ENCODE results near the gene GATA6.

The GATA6 gene

DNA sequence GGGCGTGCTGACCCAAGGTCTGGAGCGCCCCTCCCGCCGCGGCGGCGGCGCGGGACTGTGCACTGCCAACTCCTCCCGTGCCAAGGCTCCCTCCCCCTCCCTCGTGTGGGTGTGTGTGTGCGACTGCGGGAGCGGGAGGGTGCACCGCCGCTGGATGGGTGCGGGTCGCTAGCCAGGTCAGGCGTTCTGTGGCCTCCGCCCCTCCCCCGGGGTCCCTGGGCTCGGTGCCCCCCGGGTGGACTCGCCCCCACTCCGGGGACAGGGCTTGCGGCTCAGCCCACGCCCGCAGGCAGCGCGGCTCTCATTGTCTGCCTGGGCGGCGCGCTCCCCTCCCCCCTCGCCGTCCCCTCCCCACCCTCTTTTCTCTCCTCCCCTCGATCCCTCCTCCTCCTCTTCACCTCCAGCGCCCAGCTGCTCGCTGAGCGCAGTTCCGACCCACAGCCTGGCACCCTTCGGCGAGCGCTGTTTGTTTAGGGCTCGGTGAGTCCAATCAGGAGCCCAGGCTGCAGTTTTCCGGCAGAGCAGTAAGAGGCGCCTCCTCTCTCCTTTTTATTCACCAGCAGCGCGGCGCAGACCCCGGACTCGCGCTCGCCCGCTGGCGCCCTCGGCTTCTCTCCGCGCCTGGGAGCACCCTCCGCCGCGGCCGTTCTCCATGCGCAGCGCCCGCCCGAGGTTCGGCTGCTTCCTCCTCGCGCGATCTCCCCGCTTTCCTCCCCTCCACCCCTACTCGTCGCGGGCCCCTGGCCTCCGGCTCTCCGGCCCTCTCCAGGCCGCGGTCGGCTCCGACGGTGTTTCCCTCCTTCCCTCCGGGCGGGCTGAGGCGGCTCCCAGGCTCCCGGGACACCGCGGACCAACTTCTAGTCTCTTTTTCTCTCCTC, at the start of gene GATA6:
GATA6 (plus strand) TSS at position 579 of the 878 bp plus-strand sequence. CDS start 1,556 bp downstream, outside the sequence.
- DNase-seq (ENCODE audit: low spot score): peak; percentile 94

GRCh38 chr18:22124970-22125369, 44.4 kb upstream of the GATA6 start:
- DNase-seq (ENCODE audit: low spot score): no peak

DNA sequence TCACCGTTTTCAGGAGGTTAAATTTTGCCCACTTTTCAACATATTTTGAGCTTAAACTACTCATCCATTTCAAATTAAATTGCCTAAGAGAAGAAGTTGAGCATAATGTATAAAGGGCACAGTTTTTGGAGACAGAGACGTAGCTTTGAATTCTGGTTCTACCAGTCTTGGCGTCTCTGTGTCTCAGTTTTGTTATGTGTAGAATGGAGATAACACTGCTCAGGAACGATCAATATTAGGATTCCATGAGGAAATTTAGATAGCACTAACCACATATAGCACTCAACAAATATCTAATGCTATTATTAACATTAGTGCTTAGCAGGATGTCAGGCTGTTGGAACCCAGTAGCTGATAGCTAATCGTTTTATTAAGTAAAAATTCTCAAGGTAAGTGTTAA, 40.4 kb upstream of the GATA6 start:
- DNase-seq (ENCODE audit: low spot score): no peak

DNA sequence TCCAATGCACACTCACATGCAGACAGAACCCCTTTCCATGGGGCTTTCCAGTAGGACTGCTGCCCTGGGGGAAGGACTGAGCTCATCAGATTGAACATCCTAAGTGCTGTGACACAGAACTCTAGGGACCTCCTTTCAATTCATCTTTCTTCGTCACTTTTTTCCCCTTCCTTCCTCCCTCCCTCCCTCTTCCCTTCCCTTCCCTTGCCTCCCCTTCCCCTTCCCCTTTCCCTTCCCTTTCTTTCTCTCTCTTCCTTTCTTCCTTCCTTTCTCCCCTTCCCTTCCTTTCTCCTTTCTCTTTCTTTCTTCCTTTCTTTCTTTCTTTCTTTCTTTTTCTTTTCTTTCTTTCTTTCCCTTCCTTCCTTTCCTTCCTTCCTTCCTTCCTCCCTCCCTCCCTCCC, 39.6 kb upstream of the GATA6 start:
- DNase-seq (ENCODE audit: low spot score): no peak

DNA sequence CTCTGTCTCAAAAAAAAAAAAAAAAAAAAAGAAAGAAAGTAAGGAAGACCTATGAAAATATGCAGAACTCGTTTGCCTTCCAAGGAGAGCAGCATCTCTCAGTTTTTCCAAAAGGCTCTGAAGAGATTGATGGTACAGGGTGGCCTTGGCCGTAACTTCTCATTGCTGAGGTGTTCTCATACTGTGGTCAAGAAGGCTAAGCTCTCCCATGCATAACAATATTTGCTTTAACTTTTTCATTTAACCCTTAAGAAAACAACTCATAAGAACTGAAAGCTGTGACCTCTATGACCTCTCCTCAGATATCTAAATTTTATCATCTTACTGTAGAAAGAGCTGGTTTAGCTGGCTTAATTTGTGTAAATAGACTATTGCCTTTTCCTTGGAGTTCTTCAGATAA, 37.1 kb upstream of the GATA6 start:
- DNase-seq (ENCODE audit: low spot score): no peak

DNA sequence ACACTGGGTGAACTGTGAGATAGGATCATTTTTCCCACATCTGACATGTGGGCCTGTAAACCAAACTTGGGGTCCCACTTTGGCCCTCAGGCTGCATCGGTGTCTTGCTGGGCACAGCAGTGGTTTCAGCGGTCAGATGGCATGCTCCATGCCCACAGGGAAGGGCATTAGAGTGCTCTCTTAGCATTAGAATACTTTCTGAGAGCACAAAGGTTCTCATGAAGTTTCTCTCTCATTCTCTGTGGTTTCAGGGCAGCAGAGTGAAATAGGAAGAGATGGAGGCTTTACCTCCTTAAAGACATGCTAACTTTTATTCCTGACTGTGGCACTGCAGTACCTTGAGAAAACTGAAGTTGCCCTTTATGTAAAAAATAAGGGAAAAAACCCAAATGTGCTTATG, 36.6 kb upstream of the GATA6 start:
- DNase-seq (ENCODE audit: low spot score): no peak

DNA sequence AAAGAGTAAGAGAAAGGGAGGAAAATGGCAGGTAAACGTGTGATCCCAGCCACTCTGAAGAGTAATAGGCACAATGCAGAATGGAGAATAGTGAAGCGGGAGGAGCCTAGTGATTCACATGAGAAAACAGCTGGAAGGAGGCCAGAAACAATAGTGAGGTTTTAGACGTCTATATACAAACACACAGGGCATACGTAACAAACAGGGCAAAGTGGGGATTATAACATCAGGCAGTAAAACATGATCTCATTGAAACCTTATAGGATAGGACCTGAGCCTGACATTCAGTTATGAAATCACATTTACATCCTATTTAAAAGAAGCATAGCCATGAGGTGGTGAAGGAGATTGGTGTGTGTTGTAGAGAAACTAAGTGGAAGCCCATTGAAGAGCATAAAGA, 33.0 kb upstream of the GATA6 start:
- no peak for DNase-seq (ENCODE audit: low spot score)

- no peak for DNase-seq (ENCODE audit: low spot score)
Measured at GRCh38 chr18:22141211-22141610, 28.2 kb upstream of the GATA6 start.

- DNase-seq (ENCODE audit: low spot score): no peak
Measured at GRCh38 chr18:22143347-22144340, 25.7 kb upstream of the GATA6 start.

GRCh38 chr18:22145160-22145559, 24.2 kb upstream of the GATA6 start:
- DNase-seq (ENCODE audit: low spot score): no peak

GRCh38 chr18:22149710-22150109, 19.7 kb upstream of the GATA6 start:
- no peak for DNase-seq (ENCODE audit: low spot score)

- no peak for DNase-seq (ENCODE audit: low spot score)
Measured at GRCh38 chr18:22152093-22152492, 17.3 kb upstream of the GATA6 start.

DNA sequence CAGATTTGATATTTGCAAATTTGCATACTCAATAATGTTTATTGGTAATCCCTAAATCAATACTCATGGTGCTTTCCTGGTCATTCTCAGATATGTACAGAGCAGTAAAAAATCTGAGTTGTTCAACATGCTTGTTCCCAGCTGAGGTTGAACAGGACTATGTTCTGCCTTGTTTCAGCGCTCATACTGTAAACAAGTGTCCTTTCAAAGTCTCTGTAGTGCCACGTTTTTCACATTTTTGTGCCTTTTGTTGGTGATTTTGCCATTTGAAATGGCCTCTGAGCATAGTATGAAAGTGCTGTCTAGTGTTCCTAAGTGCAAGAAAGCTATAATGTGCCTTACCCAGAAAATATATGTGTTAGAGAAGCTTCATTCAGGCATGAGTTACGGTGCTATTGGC, 16.0 kb upstream of the GATA6 start:
- DNase-seq (ENCODE audit: low spot score): no peak

DNA sequence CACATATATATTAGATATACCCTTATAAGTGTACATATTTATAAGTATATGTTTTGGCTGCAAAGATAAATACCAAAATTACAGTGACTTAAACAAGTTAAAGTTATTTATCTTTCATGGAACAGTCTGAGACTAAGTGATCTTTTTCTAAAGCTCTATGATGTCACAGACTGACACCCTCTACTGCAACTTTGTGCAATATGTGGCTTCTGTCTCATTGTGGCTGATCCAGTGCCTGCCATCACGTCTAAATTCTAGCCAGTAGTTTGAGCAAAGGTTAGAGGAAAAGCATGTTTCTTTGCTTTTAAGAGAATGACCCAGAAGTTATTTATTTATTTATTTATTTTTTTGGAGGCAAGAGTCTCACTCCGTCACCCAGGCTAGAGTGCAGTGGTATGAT, 13.8 kb upstream of the GATA6 start:
- DNase-seq (ENCODE audit: low spot score): no peak

DNA sequence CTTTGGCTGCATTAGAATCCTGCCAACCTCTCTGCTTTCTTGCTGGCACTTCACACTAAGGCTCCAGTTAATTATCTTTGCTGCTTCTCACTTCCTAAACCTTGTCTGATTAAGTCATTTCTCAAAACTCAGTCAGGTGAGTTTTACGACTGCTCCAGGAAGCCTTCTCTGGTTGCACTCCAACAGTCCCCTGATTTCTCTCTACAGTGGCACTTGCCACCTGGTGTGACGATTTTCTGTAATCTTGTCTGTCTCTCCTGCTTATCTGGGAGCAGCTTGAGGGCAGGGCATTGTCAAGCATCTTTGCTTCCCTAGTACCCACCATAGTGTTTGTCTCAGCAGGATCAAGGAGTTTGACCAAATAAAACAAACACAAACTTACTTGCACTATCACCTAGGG, 10.4 kb upstream of the GATA6 start:
- DNase-seq (ENCODE audit: low spot score): no peak

- no peak for DNase-seq (ENCODE audit: low spot score)
Measured at GRCh38 chr18:22161090-22161489, 8.3 kb upstream of the GATA6 start.

DNA sequence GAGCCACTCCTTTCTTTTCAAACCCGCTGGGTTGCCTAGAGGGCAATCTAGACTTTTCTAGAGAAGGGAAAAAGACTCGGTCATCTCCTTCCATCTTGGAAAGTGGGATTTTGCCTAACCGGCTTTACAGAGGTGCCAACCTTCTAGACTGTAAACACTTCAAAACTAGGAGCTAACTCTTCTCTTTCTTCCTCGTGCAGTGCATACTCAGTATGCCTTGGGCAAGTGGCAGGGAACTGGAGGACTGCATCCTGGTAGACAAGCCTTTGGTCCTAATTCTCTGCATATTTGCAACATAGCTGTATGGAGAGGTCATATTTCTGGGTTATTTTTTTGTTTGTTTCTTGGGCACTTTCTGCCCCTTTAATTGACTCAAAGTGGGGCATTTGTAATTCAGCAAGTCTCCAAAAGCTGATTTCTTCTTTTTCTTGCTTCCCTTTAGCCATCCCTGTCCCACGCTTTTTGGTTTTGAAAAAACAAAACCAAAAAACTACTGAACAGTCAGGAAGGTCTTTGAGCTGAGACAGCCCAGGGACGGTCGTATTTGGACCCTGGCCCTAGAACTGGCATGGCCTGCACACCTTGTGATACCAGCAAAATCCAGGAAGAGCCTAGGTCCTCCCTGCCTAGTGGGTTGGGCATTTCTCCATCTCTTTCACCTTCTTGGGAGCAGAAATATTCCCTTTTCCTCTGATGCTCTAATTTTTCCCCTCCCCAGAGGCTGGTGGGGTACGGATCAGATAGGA, 5.8 kb upstream of the GATA6 start:
- DNase-seq (ENCODE audit: low spot score): no peak

- DNase-seq (ENCODE audit: low spot score): no peak
Measured at GRCh38 chr18:22164337-22165048, 4.9 kb upstream of the GATA6 start.

DNA sequence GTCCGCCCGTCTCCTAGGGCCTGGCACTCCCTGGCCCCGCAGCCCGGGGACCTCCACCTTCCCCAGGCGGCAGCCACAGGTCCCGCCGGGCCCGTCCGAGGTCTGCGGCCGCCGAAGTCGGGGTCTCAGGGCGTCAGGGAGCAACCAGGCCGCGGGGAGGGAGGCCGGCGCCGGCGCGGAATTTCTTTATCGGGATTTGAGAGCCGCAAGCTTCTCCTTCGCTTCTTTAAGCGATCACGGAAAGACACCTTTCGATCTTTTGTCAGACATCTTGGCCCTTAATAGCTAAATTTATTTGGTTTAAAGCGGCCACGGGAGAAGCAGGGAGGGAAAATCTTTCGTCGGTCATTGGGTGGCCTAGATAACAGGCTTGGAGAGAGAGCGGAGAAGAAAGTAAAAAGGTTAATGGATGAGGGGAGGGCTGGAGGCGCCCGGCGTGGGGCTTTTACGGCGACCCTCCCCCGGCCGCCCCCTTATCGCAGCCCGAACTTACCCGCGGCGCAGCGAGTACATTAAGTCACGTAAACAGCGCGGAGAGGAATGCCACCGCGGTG, 4.3 kb upstream of the GATA6 start:
- DNase-seq (ENCODE audit: low spot score): no peak

GRCh38 chr18:22165603-22166068, 3.8 kb upstream of the GATA6 start:
- DNase-seq (ENCODE audit: low spot score): no peak
